Measurements from ENCODE around the gene GLB1L.

GLB1L gene

DNA sequence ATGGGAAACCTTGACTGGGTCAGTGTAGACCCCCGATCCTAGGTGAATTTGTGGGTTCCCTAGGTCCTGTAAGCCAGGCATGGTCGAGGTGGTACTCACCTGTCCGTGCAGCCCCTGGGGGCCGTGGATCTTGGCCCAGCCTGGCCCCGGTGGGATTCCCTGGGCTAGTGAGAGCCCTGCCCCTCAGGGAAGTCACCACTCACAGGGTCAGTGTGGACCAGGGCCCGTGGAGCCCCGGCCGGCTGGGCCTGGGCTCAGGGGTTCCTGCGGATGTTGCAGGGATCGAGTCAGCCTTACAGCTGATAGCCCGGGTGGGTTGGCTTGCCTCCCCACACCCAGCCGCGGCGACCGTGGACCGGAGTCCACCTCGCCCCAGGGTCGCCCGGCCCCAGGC is 16.3 kb downstream of the GLB1L start:
- no peak overlapping the region for H3K27ac Mint-ChIP-seq
- H3K4me3 Mint-ChIP-seq: peak overlapping the region; percentile 84
- TF ChIP-seq, protein P1, sequence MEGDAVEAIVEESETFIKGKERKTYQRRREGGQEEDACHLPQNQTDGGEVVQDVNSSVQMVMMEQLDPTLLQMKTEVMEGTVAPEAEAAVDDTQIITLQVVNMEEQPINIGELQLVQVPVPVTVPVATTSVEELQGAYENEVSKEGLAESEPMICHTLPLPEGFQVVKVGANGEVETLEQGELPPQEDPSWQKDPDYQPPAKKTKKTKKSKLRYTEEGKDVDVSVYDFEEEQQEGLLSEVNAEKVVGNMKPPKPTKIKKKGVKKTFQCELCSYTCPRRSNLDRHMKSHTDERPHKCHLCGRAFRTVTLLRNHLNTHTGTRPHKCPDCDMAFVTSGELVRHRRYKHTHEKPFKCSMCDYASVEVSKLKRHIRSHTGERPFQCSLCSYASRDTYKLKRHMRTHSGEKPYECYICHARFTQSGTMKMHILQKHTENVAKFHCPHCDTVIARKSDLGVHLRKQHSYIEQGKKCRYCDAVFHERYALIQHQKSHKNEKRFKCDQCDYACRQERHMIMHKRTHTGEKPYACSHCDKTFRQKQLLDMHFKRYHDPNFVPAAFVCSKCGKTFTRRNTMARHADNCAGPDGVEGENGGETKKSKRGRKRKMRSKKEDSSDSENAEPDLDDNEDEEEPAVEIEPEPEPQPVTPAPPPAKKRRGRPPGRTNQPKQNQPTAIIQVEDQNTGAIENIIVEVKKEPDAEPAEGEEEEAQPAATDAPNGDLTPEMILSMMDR (IDR thresholded peaks at IDR 0.05): no peak
- peaks cover 7% of the 10 kb centered on the region for H3K27me3 Mint-ChIP-seq (ENCODE audit: low read depth, poor library complexity)
- no peaks in the 10 kb centered on the region for H3K9me3 Mint-ChIP-seq
- DNase-seq: no peak
- H3K36me3 Mint-ChIP-seq (ENCODE audit: low read depth): peaks cover 48% of the 10 kb centered on the region
- H3K4me1 Mint-ChIP-seq: peaks cover 41% of the 10 kb centered on the region

DNA sequence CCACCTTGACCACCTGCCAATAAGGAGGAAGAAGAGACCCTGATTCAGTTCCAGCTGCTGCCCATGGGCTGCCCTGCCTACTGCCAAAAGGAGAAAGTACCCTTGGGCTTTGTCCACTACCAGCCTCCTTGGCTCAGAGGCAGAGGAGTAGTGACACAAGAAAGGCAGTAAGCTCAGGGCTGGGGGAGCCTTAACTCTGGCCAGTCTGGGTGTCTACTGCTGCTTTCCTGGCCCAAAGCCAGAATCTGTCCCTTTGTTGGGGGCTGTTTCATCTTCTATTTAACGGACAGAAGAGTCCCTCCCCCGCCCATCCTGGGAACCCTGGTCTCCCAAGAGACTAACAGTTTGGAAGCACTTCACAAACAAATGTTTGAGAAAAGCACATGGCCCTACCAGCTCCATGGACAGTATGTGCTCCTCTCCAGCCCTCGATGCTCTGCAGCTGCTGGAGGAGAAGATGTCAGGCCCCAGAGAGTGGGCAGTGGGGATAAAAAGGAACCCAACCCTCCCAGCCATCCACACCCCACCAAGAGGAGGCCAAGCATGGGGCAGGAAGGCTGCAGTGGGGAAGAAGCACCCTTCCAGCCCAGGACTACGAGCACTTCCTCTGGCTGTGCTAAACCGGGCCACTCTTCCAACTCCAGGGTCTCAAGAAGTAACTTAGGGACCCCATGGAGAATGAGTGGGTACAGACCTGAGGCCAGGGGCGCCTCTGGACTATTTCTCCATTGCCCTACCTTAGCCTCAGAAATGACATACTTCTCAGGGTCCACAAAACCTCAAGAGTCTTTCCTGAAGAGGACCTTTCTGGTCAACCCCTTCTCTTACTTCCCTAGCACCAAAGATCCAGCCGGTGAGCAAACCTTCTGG is 17.0 kb downstream of the GLB1L start:
- Mint-ChIP-seq H3K9me3 (no peaks in the 10 kb centered on the region), H3K4me1 (peaks cover 41% of the 10 kb centered on the region), H3K4me3 (peak overlapping the region; percentile 84), H3K36me3 (ENCODE audit: low read depth) (peaks cover 48% of the 10 kb centered on the region), H3K27ac (peak overlapping the region; percentile 42), H3K27me3 (ENCODE audit: low read depth, poor library complexity) (peaks cover 7% of the 10 kb centered on the region)
- DNase-seq: no peak
- TF ChIP-seq, protein P1 (IDR thresholded peaks at IDR 0.05): no peak

DNA sequence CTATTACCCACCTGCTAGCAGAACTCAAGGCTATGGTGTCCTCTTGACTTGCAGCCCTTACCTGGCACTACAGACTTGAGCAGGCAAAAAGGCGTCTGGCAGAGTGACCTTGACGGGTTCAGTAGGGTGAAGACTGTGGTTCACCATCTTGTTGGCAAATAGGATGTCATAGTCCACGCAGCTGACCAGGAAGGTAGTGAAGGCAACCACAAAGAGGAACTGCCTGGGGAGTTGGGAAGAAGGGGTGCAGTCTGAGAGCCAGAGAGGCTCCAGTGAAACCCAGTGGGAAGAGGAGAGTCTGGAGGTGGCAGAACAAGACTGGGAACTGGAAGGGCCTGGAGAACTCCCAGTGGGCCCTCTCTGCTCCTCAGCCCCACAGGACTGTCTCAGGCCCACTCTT is 19.9 kb downstream of the GLB1L start:
- DNase-seq: no peak
- Mint-ChIP-seq H3K36me3 (ENCODE audit: low read depth) (peaks cover 40% of the 10 kb centered on the region), H3K27me3 (ENCODE audit: low read depth, poor library complexity) (peaks cover 7% of the 10 kb centered on the region), H3K9me3 (no peaks in the 10 kb centered on the region), H3K4me1 (peaks cover 22% of the 10 kb centered on the region), H3K4me3 (no peak overlapping the region), H3K27ac (peak overlapping the region; percentile 82)
- TF ChIP-seq, protein P1 (IDR thresholded peaks at IDR 0.05): no peak

- Mint-ChIP-seq H3K4me3 (no peak overlapping the region), H3K27me3 (ENCODE audit: low read depth, poor library complexity) (peaks cover 7% of the 10 kb centered on the region), H3K4me1 (peaks cover 19% of the 10 kb centered on the region), H3K27ac (no peak overlapping the region), H3K36me3 (ENCODE audit: low read depth) (peaks cover 48% of the 10 kb centered on the region), H3K9me3 (no peaks in the 10 kb centered on the region)
- DNase-seq: no peak
- TF ChIP-seq, protein P1 (IDR thresholded peaks at IDR 0.05): no peak
Observed at GRCh38 chr2:219223831-219224610, 21.2 kb downstream of the GLB1L start.

DNA sequence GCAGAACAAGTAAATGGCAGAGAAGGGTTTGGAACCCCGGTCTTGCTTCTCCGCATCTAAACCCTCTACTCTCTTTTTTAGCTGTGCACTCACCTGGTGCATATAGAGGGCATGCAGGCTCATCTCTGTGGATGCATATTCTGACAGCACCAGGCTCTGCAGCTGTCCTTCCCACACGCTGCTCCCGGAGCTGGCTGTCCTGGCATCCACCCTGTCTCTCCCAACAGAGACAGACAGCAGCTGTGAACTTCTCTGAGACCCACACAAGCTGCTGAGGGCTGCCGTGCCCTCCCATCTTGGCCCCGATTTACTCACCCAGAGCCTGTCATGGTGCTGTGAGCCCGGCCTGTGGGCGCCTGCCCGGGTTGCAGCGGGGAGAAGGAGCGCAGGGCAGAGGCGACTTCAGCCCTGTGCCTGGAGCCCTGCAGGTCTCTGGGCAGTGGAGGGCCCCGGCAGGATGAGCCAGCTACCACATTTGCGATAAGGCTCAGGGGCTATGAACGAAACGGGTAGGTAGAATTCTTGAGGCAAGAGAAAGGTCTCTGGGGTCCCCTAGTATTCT is 23.2 kb downstream of the GLB1L start:
- TF ChIP-seq, protein P1 (IDR thresholded peaks at IDR 0.05): no peak
- no peaks in the 10 kb centered on the region for H3K9me3 Mint-ChIP-seq
- H3K36me3 Mint-ChIP-seq (ENCODE audit: low read depth): peaks cover 48% of the 10 kb centered on the region
- DNase-seq: no peak
- H3K27ac Mint-ChIP-seq: no peak overlapping the region
- no peak overlapping the region for H3K4me3 Mint-ChIP-seq
- peaks cover 12% of the 10 kb centered on the region for H3K4me1 Mint-ChIP-seq
- peaks cover 2% of the 10 kb centered on the region for H3K27me3 Mint-ChIP-seq (ENCODE audit: low read depth, poor library complexity)

Data from nephron progenitor cell (in vitro differentiated cells).